Fibroblast of lung (primary cell): ENCODE measurements around the gene ZNF174. TPM values are rescaled to one million over a fixed set of nuclear protein-coding genes. Genes with fewer than 3 reads are reported as not detected.

Experiments
- DNase-seq, 2 donors: peaks; one replicate each; pipeline versions ENCODE4 v3.0.0 to v3.0.0-alpha.2; 2010; ENCODE audit warnings: low read depth in 2 of 2
- H2AFZ ChIP-seq: 2 replicates; pipeline ENCODE4 v1.5.1; 2012; ENCODE audit warnings: low read length, control low read depth, inconsistent platforms
- H3K27ac ChIP-seq: 2 replicates; pipeline ENCODE4 v1.5.1; 2011; ENCODE audit warnings: low read length, control low read depth; ENCODE audit not compliant: insufficient read depth
- H3K27me3 ChIP-seq: 2 replicates; pipeline ENCODE4 v1.5.1; 2011; ENCODE audit warnings: mild to moderate bottlenecking, low read length; ENCODE audit not compliant: control insufficient read depth, insufficient read depth
- H3K36me3 ChIP-seq: 2 replicates; pipeline ENCODE4 v1.5.1; 2011; ENCODE audit warnings: low read length; ENCODE audit not compliant: control insufficient read depth, insufficient read depth
- H3K4me1 ChIP-seq: 2 replicates; pipeline ENCODE4 v1.5.1; 2011; ENCODE audit warnings: low read length; ENCODE audit not compliant: control insufficient read depth, insufficient read depth; ENCODE audit errors: extremely low read depth
- H3K4me2 ChIP-seq: 2 replicates; pipeline ENCODE4 v1.5.1; 2011; ENCODE audit warnings: low read length, control low read depth; ENCODE audit not compliant: insufficient read depth; ENCODE audit errors: extremely low read depth
- H3K4me3 ChIP-seq, 4 experiments: fragments of 200-600 bp in 1 of 4; sonication (generic) in 1 of 4; replicated peaks in 1 of 4; 2 replicates each; pipeline ENCODE4 v1.5.1; 2011 to 2016; ENCODE audit warnings: low read length in 4 of 4, low read depth in 3 of 4, mild to moderate bottlenecking in 3 of 4, control low read depth in 2 of 4, inconsistent platforms in 1 of 4, mixed read lengths in 1 of 4; ENCODE audit not compliant: insufficient read depth in 1 of 4; ENCODE audit errors: control extremely low read depth in 1 of 4
- H3K79me2 ChIP-seq: 2 replicates; pipeline ENCODE4 v1.5.1; 2012; ENCODE audit warnings: mild to moderate bottlenecking, low read length, inconsistent platforms; ENCODE audit not compliant: control insufficient read depth, insufficient read depth
- H3K9ac ChIP-seq: 2 replicates; pipeline ENCODE4 v1.5.1; 2011; ENCODE audit warnings: mild to moderate bottlenecking, low read length, control low read depth; ENCODE audit not compliant: insufficient read depth
- H3K9me3 ChIP-seq: 2 replicates; pipeline ENCODE4 v1.5.1; 2012; ENCODE audit warnings: low read depth, low read length; ENCODE audit not compliant: control insufficient read depth, insufficient read depth
- H4K20me1 ChIP-seq: 2 replicates; pipeline ENCODE4 v1.5.1; 2011; ENCODE audit warnings: low read length; ENCODE audit not compliant: control insufficient read depth, insufficient read depth; ENCODE audit errors: extremely low read depth
- CTCF ChIP-seq, 2 donors: IDR thresholded peaks in 1 of 2; conservative IDR thresholded peaks in 1 of 2; 1 replicate in 1 of 2; 2 replicates in 1 of 2; pipeline ENCODE4 v1.5.1; 2011 to 2012; ENCODE audit warnings: low read length in 2 of 2, control low read depth in 1 of 2, inconsistent platforms in 1 of 2, low read depth in 1 of 2, mild to moderate bottlenecking in 1 of 2
- EZH2 ChIP-seq: IDR thresholded peaks from 2 replicates; pipeline ENCODE4 v1.5.1; 2012; ENCODE audit warnings: low read length, control low read depth, mild to moderate bottlenecking; ENCODE audit errors: missing control alignments
- polyA plus RNA-seq, 2 donors: library from polyadenylated mRNA; depleted of rRNA in 1 of 2; stranded (reverse) in 1 of 2; unstranded in 1 of 2; fragments of >200 nt; gene quantifications; 2 replicates each; pipeline ENCODE4 v1.2.1, GENCODE V29; 2011 to 2012; ENCODE audit warnings: missing spikeins in 1 of 2
- total RNA-seq: library from RNA; depleted of rRNA; stranded (reverse); fragments of >200 nt; gene quantifications from 2 replicates; pipeline ENCODE4 v1.2.1, GENCODE V29; 2014

Gene ZNF174
- total and polyA plus RNA-seq, 2 donors (not counting 1 experiment from before 2014, with no cell fraction given) = 8.5 to 9.2 TPM

- Histone ChIP-seq H3K4me2 (peak overlapping the region; percentile 82), H3K4me3 (peak overlapping the region; percentile 58 to 92 (median 74)), H3K79me2 (peaks cover 14% of the 10 kb centered on the region), H3K27me3 (no peaks in the 10 kb centered on the region), H3K4me1 (no peaks in the 10 kb centered on the region), H3K27ac (peak overlapping the region; percentile 84), H2AFZ (peak overlapping the region; percentile 1), H3K9ac (peak overlapping the region; percentile 71), H4K20me1 (no peaks in the 10 kb centered on the region), H3K9me3 (no peaks in the 10 kb centered on the region), H3K36me3 (no peaks in the 10 kb centered on the region)
- peak; percentile 73 to 82 for DNase-seq
- TF ChIP-seq EZH2 (no peak), CTCF (conservative IDR thresholded peaks at IDR 0.05 in 1 of 2, IDR thresholded peaks at IDR 0.05 in 1 of 2; ENCODE audit: low read depth in 1 of 2, low read length in 2 of 2) (peak in 1 of 2 donors; percentile 2)
Measured at GRCh38 chr16:3444032-3444388, 43.0 kb downstream of the ZNF174 start.

- peaks cover 3% of the 10 kb centered on the region for H3K4me1 ChIP-seq
- no peaks in the 10 kb centered on the region for H3K27me3 ChIP-seq
- no peak overlapping the region for H3K4me3 ChIP-seq
- H2AFZ ChIP-seq = no peak overlapping the region
- H3K4me2 ChIP-seq = no peak overlapping the region
- no peaks in the 10 kb centered on the region for H3K9me3 ChIP-seq
- peaks cover 1% of the 10 kb centered on the region for H3K36me3 ChIP-seq
- DNase-seq = no peak
- peaks cover 9% of the 10 kb centered on the region for H3K79me2 ChIP-seq
- no peak overlapping the region for H3K9ac ChIP-seq
- no peaks in the 10 kb centered on the region for H4K20me1 ChIP-seq
- no peak overlapping the region for H3K27ac ChIP-seq
- TF ChIP-seq EZH2 = no peak
- no peak for TF ChIP-seq CTCF (conservative IDR thresholded peaks at IDR 0.05 in 1 of 2, IDR thresholded peaks at IDR 0.05 in 1 of 2; ENCODE audit: low read depth in 1 of 2, low read length in 2 of 2)
Measured at GRCh38 chr16:3454093-3454492, 53.1 kb downstream of the ZNF174 start.

- Histone ChIP-seq H3K27ac (no peak overlapping the region), H3K4me3 (no peak overlapping the region), H3K36me3 (peaks cover 1% of the 10 kb centered on the region), H3K4me1 (peaks cover 3% of the 10 kb centered on the region), H4K20me1 (no peaks in the 10 kb centered on the region), H3K9ac (no peak overlapping the region), H3K9me3 (no peaks in the 10 kb centered on the region), H2AFZ (no peak overlapping the region), H3K79me2 (peaks cover 15% of the 10 kb centered on the region), H3K4me2 (no peak overlapping the region), H3K27me3 (no peaks in the 10 kb centered on the region)
- TF ChIP-seq CTCF (conservative IDR thresholded peaks at IDR 0.05 in 1 of 2, IDR thresholded peaks at IDR 0.05 in 1 of 2; ENCODE audit: low read depth in 1 of 2, low read length in 2 of 2) = no peak
- no peak for TF ChIP-seq EZH2
- DNase-seq = no peak
Measured at GRCh38 chr16:3454631-3455147, 53.7 kb downstream of the ZNF174 start.
